Natural killer cell treated with Interleukin-12 subunit alpha and Interleukin-12 subunit beta and Interleukin-15 and Interleukin-18, amount 100 ng/mL, for 72 hours (primary cell): ENCODE data around the gene UBQLN4. TPM values are rescaled to one million over a fixed set of nuclear protein-coding genes. Genes with fewer than 3 reads are reported as not detected.
A peak's percentile ranks its signal among the peaks of the same experiment; 100 is the strongest.

Experiments
- ATAC-seq, 2 donors: fragments of 150-1000 bp; cut with Tn5 transposase in 1 of 2; sonication (Bioruptor Pico), chemical (Tn5 transposase) in 1 of 2; 2 replicates each; pipeline ENCODE4 v1.10.0; 2021
- DNase-seq: peaks from one replicate; pipeline ENCODE4 v3.0.0; 2022; ENCODE audit warnings: low spot score
- H3K27ac Mint-ChIP-seq, 2 donors: 1 replicate in 1 of 2; 2 replicates in 1 of 2; pipeline ENCODE4 v1.8.0; 2022; ENCODE audit warnings: mixed read lengths in 2 of 2, mild to moderate bottlenecking in 1 of 2, moderate library complexity in 1 of 2
- H3K27me3 Mint-ChIP-seq, 2 donors: 1 replicate in 1 of 2; 2 replicates in 1 of 2; pipeline ENCODE4 v1.8.0; 2022; ENCODE audit warnings: mixed read lengths in 2 of 2
- H3K36me3 Mint-ChIP-seq: one replicate; pipeline ENCODE4 v1.8.0; 2022; ENCODE audit warnings: mixed read lengths
- H3K4me1 Mint-ChIP-seq, 2 donors: 1 replicate in 1 of 2; 2 replicates in 1 of 2; pipeline ENCODE4 v1.8.0; 2022; ENCODE audit warnings: low read depth in 2 of 2, mixed read lengths in 2 of 2, mild to moderate bottlenecking in 1 of 2
- H3K4me3 Mint-ChIP-seq: one replicate; pipeline ENCODE4 v1.8.0; 2022; ENCODE audit warnings: mixed read lengths
- H3K9me3 Mint-ChIP-seq: 2 replicates; pipeline ENCODE4 v1.8.0; 2022; ENCODE audit warnings: mixed read lengths
- total RNA-seq, 2 donors: library from RNA; stranded (reverse); gene quantifications; one replicate each; pipeline ENCODE4 v1.2.3, GENCODE V29; 2022

UBQLN4 gene
- total RNA-seq, 2 donors from 2014 or later = 30.4 to 51.4 TPM

DNA sequence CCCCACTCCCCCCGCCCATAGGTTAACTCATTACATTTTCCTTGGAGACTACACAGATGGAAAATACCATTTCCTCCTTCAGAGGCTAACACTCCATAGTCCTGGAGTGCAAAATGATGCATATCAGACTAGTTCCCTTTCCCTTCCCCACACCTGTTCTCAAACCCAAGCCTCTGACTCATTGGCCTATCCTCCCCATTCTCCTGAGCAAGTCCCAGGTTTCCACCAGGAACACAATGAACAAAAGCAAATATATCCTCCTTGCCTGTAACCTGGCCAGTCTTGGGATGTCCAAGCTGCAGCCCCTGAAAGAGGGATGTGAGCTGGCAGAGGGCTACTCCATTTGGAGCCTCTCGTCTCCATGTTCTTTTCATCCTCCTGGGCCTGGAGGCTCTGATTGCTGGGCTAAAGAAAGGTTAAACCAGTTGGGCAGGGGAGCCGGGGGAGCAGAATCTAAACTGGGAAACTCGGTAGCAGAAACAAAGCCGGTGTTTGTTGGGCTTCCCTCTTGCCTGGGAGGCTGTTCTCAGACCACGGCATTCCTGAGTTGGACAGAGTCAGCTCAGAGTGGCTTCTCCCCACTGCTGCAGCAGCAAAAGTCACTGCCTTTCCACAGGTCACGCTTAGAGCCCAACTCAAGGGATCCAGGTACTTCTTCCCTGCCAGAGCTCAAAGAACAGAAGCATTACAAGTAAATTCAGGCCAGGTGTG, 46.8 kb downstream of the UBQLN4 start:
- Mint-ChIP-seq H3K4me3 (no peak overlapping the region), H3K27ac (no peak overlapping the region), H3K4me1 (peaks cover 18 to 30% of the 10 kb centered on the region in 2 donors), H3K36me3 (peaks cover 15% of the 10 kb centered on the region), H3K9me3 (no peaks in the 10 kb centered on the region), H3K27me3 (no peaks in the 10 kb centered on the region)
- ATAC-seq = no peak
- DNase-seq = no peak

DNA sequence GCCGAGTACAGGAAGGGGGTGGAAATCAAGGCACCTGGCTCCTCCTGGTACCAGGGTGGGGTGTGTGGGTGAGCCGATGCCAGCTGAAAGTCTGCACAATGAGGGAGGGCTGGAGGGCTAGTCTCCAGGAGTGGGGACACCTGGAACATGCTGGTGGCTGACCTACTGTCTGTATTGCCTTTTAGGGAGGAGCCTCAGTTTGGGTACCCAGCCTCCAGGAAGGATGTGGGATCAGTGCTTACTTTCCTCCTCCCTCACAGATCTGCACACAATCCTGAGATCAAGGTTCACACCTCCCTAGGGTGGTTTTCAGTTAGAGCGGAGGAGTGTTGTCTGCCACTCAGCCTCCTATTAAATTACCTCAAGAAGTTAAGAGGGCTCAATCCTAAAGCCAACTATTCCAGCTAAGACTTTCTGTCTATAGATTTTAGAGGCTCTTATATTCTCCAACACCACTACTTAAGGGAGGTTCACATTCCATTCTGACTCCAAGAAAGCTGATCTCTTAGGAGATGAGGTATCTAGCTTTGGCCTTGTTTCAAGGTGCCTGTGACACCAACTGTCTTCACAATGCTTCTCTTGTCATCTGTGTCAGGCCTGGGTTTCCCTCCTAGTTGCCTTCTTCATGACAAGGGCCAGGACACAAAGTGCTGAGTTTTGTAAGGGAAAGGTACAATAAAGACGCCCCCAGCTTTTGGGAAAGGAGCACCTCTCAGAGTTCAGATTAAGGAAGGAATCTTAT, 48.6 kb downstream of the UBQLN4 start:
- no peak for DNase-seq
- Mint-ChIP-seq H3K4me1 (peaks cover 11 to 21% of the 10 kb centered on the region in 2 donors), H3K36me3 (no peaks in the 10 kb centered on the region), H3K9me3 (no peaks in the 10 kb centered on the region), H3K27ac (peak overlapping the region; percentile 27 to 55), H3K4me3 (peak overlapping the region; percentile 47), H3K27me3 (no peaks in the 10 kb centered on the region)
- peak; percentile 77 to 84 for ATAC-seq

GRCh38 chr1:156003923-156004188, 49.7 kb downstream of the UBQLN4 start:
- H3K9me3 Mint-ChIP-seq = no peaks in the 10 kb centered on the region
- H3K27me3 Mint-ChIP-seq = no peaks in the 10 kb centered on the region
- ATAC-seq (no peak), DNase-seq (no peak)
- no peak overlapping the region for H3K4me3 Mint-ChIP-seq
- no peaks in the 10 kb centered on the region for H3K36me3 Mint-ChIP-seq
- peaks cover 11 to 21% of the 10 kb centered on the region in 2 donors for H3K4me1 Mint-ChIP-seq
- no peak overlapping the region for H3K27ac Mint-ChIP-seq

DNA sequence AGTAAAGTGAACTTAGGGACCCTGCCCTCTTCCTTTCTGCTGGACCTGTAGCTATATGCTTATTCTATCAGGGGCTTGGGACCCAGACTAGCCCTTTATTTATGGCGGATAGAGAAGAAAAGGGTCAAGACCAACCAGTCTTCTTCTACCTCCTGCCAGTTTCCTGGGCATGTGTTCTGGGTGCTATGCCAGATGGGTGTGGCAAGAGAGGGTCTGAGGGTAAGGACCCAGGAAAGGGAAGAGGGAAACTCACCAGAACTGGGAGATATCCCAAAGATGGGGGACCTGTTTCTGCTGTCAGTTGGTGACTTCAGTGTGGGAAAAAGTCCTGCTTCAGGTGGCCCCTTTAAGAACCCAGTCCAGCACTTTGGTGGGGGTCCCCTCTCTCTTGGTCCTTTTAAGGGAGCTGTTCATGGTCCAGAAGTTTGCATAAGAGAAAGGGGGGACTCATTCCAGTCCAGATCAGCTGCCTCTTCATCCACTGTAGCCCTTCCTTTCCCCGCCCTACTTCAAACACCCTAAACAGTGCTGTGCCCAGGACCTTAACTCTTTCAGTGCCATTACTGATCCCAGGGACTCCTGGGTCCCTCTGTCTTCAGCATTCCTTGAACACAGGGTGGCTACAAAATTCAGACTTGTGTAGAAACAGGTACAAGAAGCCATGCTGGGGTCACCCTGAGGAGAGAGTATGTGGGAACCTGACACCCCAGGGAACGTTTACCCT, 51.2 kb downstream of the UBQLN4 start:
- Mint-ChIP-seq H3K27me3 (no peaks in the 10 kb centered on the region), H3K4me3 (no peak overlapping the region), H3K9me3 (no peaks in the 10 kb centered on the region), H3K27ac (peak overlapping the region in 1 of 2 donors; percentile 20), H3K4me1 (peaks cover 11 to 21% of the 10 kb centered on the region in 2 donors), H3K36me3 (no peaks in the 10 kb centered on the region)
- DNase-seq (no peak), ATAC-seq (no peak)

GRCh38 chr1:156001662-156002171, 51.9 kb downstream of the UBQLN4 start:
- Mint-ChIP-seq H3K4me1 (peaks cover 11 to 19% of the 10 kb centered on the region in 2 donors), H3K9me3 (no peaks in the 10 kb centered on the region), H3K27me3 (no peaks in the 10 kb centered on the region), H3K4me3 (no peak overlapping the region), H3K27ac (peak overlapping the region in 1 of 2 donors; percentile 20), H3K36me3 (no peaks in the 10 kb centered on the region)
- DNase-seq (no peak), ATAC-seq (no peak)

- Mint-ChIP-seq H3K27me3 (no peaks in the 10 kb centered on the region), H3K4me3 (no peak overlapping the region), H3K36me3 (no peaks in the 10 kb centered on the region), H3K27ac (peak overlapping the region in 1 of 2 donors; percentile 20), H3K9me3 (no peaks in the 10 kb centered on the region), H3K4me1 (peaks cover 11 to 18% of the 10 kb centered on the region in 2 donors)
- ATAC-seq = no peak
- no peak for DNase-seq
Measured at GRCh38 chr1:156001021-156001661, 52.5 kb downstream of the UBQLN4 start.

- no peak overlapping the region for H3K27ac Mint-ChIP-seq
- DNase-seq = no peak
- H3K27me3 Mint-ChIP-seq = no peaks in the 10 kb centered on the region
- no peak overlapping the region for H3K4me3 Mint-ChIP-seq
- H3K9me3 Mint-ChIP-seq = no peaks in the 10 kb centered on the region
- no peaks in the 10 kb centered on the region for H3K36me3 Mint-ChIP-seq
- H3K4me1 Mint-ChIP-seq = peaks cover 4 to 12% of the 10 kb centered on the region in 2 donors
- ATAC-seq = no peak
Measured at GRCh38 chr1:155999964-156000363, 53.6 kb downstream of the UBQLN4 start.

- DNase-seq (no peak), ATAC-seq (no peak)
- H3K4me3 Mint-ChIP-seq = no peak overlapping the region
- peaks cover 3% of the 10 kb centered on the region in 2 donors for H3K4me1 Mint-ChIP-seq
- H3K27me3 Mint-ChIP-seq = no peaks in the 10 kb centered on the region
- H3K9me3 Mint-ChIP-seq = no peaks in the 10 kb centered on the region
- no peaks in the 10 kb centered on the region for H3K36me3 Mint-ChIP-seq
- no peak overlapping the region for H3K27ac Mint-ChIP-seq
Measured at GRCh38 chr1:155996166-155996565, 57.4 kb downstream of the UBQLN4 start.

DNA sequence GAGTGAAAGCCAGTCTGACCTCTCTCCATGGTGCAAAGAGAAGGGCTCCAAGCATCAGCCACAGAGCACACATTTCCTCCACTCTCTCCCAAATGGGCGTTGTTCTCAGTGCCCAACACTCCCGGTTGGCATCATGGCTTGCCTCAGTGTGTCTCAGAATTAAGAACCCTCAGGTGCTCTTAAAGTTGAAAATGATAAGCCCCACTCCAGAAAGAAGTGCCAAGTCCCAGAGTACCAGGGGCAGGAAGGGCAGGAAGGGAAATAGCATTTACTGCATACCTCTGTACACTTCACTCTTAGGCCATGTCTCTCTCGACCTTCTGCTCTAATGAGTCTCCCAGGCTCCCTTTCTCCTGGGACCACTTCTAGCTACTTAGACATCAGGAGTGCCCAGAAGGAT, 60.0 kb downstream of the UBQLN4 start:
- no peak for DNase-seq
- Mint-ChIP-seq H3K4me3 (no peak overlapping the region), H3K36me3 (no peaks in the 10 kb centered on the region), H3K27ac (no peak overlapping the region), H3K9me3 (no peaks in the 10 kb centered on the region), H3K27me3 (no peaks in the 10 kb centered on the region), H3K4me1 (peaks cover 16 to 23% of the 10 kb centered on the region in 2 donors)
- no peak for ATAC-seq

DNA sequence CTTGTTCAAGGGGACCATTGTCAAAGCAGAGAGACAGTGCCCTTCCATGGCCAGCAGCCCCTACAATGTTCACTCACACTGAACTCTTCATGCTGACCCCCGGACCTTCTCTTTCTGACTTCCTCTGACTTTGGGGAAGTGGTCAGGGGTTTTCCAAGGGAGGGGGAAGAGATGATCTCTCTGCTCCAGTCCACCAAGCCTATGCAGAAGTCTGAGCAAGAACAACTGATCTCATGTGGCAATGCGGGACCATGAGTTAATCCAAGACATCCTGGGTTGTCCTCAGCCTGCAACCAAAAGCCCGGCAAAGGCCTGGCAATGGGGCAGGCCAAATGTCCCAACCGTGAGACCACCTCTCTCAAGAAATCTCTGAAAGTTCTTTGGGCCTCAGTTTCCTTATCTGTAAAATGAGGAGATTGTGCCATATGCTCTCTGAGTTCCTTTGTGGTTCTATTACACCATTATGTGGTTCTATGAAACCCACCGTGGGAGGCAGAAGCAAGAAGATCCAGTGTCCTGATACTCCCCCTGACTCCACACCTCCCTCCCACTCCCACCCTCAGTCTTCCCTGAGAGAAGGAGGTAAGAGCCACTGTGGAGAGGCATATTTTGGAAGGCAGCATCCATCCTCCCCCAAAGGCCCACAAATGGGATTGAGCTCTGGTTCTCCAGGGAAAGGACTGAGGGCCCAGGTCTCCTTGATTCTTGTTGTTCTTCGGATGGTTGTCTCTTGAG, 63.4 kb downstream of the UBQLN4 start:
- Mint-ChIP-seq H3K36me3 (no peaks in the 10 kb centered on the region), H3K4me3 (no peak overlapping the region), H3K27me3 (no peaks in the 10 kb centered on the region), H3K4me1 (peaks cover 16 to 24% of the 10 kb centered on the region in 2 donors), H3K27ac (peak overlapping the region; percentile 33 to 43), H3K9me3 (no peaks in the 10 kb centered on the region)
- peak; percentile 16 to 37 for ATAC-seq
- no peak for DNase-seq

DNA sequence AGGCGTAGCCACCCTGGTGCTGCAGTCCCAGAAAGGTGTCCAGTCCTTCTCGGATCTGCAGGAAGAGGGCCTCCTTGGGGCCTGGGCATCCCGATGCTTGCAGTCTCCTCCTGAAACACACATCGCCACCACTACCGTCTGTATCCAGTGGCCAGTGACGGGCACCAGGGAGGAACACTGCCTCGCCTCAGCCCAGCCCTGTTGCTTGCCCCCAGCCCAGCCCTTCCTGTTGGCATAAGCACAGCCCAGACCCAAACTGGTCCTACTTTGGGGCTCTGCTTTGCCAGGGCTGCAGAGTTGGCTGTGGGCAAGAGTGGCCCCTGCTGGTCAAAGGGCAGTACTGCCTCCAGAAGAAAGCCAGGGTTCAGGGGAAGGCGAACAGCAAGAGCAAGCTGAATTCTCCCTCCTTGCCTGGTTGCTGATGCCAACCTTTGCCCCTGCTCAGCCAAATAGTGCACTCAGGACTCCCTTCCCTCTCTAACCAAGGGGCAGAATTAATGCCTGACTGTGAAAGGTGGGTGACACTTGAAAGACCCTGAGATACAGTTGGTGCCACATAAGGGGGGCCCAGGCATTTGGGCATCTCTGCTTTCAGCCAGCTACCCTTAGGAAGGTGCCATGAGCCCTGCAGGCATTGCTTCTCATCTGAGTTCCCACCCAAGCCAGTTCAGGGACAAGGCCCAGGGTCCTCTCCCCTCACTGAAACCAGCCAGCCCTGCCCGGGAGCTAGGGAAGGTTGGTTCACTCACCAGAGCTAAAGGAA, 64.2 kb downstream of the UBQLN4 start:
- peak; percentile 71 for DNase-seq
- peaks cover 16 to 24% of the 10 kb centered on the region in 2 donors for H3K4me1 Mint-ChIP-seq
- peak; percentile 90 to 93 for ATAC-seq
- H3K36me3 Mint-ChIP-seq = no peaks in the 10 kb centered on the region
- peak overlapping the region; percentile 14 to 33 for H3K27ac Mint-ChIP-seq
- no peak overlapping the region for H3K4me3 Mint-ChIP-seq
- H3K9me3 Mint-ChIP-seq = no peaks in the 10 kb centered on the region
- H3K27me3 Mint-ChIP-seq = no peaks in the 10 kb centered on the region
